ENCODE data around the gene TMEFF2. TPM values are rescaled to one million over a fixed set of nuclear protein-coding genes. Genes with fewer than 3 reads are reported as not detected.

Gene TMEFF2
- total and polyA plus RNA-seq, 2 of the 8 experiments (the other 6 are each of a cell fraction or from before 2014, with no cell fraction given) = 0.91 to 3.7 TPM

DNA sequence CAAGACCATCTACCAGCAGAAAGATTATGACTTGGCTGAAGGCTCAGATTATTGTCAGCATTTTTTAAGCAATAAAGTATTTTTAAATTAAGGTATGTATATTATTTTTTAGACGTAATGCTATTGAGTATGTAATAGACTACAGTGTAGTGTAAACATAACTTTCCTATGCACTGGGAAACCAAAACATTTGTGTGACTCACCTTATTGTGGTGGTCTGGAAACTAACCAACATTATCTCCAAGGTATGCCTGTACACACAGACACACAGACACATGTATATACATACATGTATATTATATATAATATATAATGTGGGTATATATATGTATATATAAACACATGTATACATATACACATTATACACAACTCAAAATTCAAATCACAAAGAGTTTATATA is 9.1 kb upstream of the TMEFF2 start:
- no peak for FAIRE-seq
- no peaks in the 10 kb centered on the region for H3K79me1 ChIP-seq (ENCODE audit: low read depth, low read length)
- H3K56ac ChIP-seq (replicated peaks; ENCODE audit: insufficient read length, low read depth, low read length) = no peak overlapping the region
- H3K9ac ChIP-seq (replicated peaks in 1 of 4; ENCODE audit: extremely low read depth in 1 of 4, low read depth in 3 of 4, low read length in 3 of 4) = no peak overlapping the region
- no peak overlapping the region for H3K14ac ChIP-seq (ENCODE audit: insufficient read length)
- no peaks in the 10 kb centered on the region for H4K20me1 ChIP-seq (replicated peaks in 1 of 2; ENCODE audit: control insufficient read depth in 1 of 2, insufficient read depth in 2 of 2, low read length in 2 of 2)
- H3K23ac ChIP-seq (ENCODE audit: insufficient read length) = no peak overlapping the region
- ChIA-PET POLR2A (ENCODE audit: partially characterized antibody) (no interaction called here), CTCF (ENCODE audit: partially characterized antibody) (no interaction called here)
- H2BK5ac ChIP-seq (ENCODE audit: low read depth, low read length) = no peak overlapping the region
- no peak overlapping the region for H3K4me3 ChIP-seq (ENCODE audit: extremely low read depth in 1 of 4, insufficient read depth in 2 of 4, low read depth in 3 of 4, low read length in 4 of 4)
- no peak for DNase-seq (ENCODE audit: low read depth in 1 of 2, low spot score in 2 of 2)
- peaks cover 0 to 1% (median 0%) of the 10 kb centered on the region in 4 experiments; a peak in 1 of 7 replicates for H3K27me3 ChIP-seq (replicated peaks in 1 of 4; ENCODE audit: control insufficient read depth in 3 of 4, extremely low read depth in 1 of 4, insufficient read depth in 3 of 4, low read length in 3 of 4)
- H2BK120ac ChIP-seq (replicated peaks; ENCODE audit: low read depth, low read length) = no peak overlapping the region
- H3K36me3 ChIP-seq (ENCODE audit: control insufficient read depth in 2 of 4, insufficient read depth in 4 of 4, low read length in 3 of 4) = no peaks in the 10 kb centered on the region
- H3K4me2 ChIP-seq (ENCODE audit: insufficient read depth in 1 of 2, low read depth in 2 of 2, low read length in 2 of 2) = no peak overlapping the region
- no peaks in the 10 kb centered on the region; the same call in 1 of the 2 replicates for H3K23me2 ChIP-seq (ENCODE audit: low read depth, low read length)
- H2AK5ac ChIP-seq (ENCODE audit: low read depth, low read length) = no peak overlapping the region
- H4K5ac ChIP-seq (ENCODE audit: insufficient read length, low read depth, low read length) = no peak overlapping the region
- H3K4me1 ChIP-seq (replicated peaks in 1 of 4; ENCODE audit: control insufficient read depth in 3 of 4, insufficient read depth in 4 of 4, low read length in 3 of 4) = no peaks in the 10 kb centered on the region
- no peak overlapping the region for H3K18ac ChIP-seq (ENCODE audit: extremely low read depth, low read length)
- no peak overlapping the region for H3K4ac ChIP-seq (replicated peaks; ENCODE audit: insufficient read length, low read depth, low read length)
- no peaks in the 10 kb centered on the region for H3K79me2 ChIP-seq (ENCODE audit: control insufficient read depth in 1 of 2, insufficient read depth in 2 of 2, low read length in 2 of 2)
- no peak overlapping the region for H4K8ac ChIP-seq (ENCODE audit: extremely low read depth, insufficient read depth, low read length)
- no peak overlapping the region for H4K91ac ChIP-seq (replicated peaks; ENCODE audit: insufficient read length, low read length)
- H2BK12ac ChIP-seq (ENCODE audit: low read depth, low read length) = no peak overlapping the region
- WGBS, 2 experiments (ENCODE audit: extremely low coverage in 1 of 2, insufficient coverage in 1 of 2, insufficient read length in 1 of 2, insufficient replicate concordance in 2 of 2, low coverage in 1 of 2, low lambda C conversion rate in 2 of 2, missing lambda C conversion rate in 1 of 2) = 94% methylated on average over 1 of the region's 1 CpG; no CpG with 5 or more reads in 1 of the 2 experiments
- H3K9me3 ChIP-seq (ENCODE audit: insufficient read depth in 2 of 2, low read depth in 1 of 2, low read length in 1 of 2) = no peaks in the 10 kb centered on the region
- no peak overlapping the region for H2AFZ ChIP-seq (ENCODE audit: low read length)
- no peak overlapping the region for H2BK15ac ChIP-seq (ENCODE audit: low read length)
- no peak overlapping the region for H2BK20ac ChIP-seq (ENCODE audit: low read length)
- no peak overlapping the region for H3K27ac ChIP-seq (ENCODE audit: low read depth, low read length)
- TF ChIP-seq CREB1 (IDR thresholded peaks at IDR 0.05) (no peak), RXRA (IDR thresholded peaks at IDR 0.05; ENCODE audit: insufficient read depth, low read depth, low read length) (no peak), HDAC6 (IDR thresholded peaks at IDR 0.05; ENCODE audit: low read depth, low read length) (no peak), EZH2 (IDR thresholded peaks at IDR 0.05; ENCODE audit: low read depth, low read length, severe bottlenecking) (no peak), MAFK (IDR thresholded peaks at IDR 0.05; ENCODE audit: low read depth, low read length) (no peak), RNF2 (IDR thresholded peaks at IDR 0.05; ENCODE audit: borderline replicate concordance, low read depth, low read length, missing control alignments, poor library complexity, severe bottlenecking) (no peak), TAF7 (optimal IDR thresholded peaks at IDR 0.05; ENCODE audit: borderline replicate concordance, low read depth, low read length) (no peak), FOSL1 (IDR thresholded peaks at IDR 0.05; ENCODE audit: insufficient read depth, low read depth, low read length) (no peak)
- TF ChIP-seq, protein P1, sequence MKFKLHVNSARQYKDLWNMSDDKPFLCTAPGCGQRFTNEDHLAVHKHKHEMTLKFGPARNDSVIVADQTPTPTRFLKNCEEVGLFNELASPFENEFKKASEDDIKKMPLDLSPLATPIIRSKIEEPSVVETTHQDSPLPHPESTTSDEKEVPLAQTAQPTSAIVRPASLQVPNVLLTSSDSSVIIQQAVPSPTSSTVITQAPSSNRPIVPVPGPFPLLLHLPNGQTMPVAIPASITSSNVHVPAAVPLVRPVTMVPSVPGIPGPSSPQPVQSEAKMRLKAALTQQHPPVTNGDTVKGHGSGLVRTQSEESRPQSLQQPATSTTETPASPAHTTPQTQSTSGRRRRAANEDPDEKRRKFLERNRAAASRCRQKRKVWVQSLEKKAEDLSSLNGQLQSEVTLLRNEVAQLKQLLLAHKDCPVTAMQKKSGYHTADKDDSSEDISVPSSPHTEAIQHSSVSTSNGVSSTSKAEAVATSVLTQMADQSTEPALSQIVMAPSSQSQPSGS (IDR thresholded peaks at IDR 0.05; ENCODE audit: low read length) = no peak
- TF ChIP-seq, protein P2, sequence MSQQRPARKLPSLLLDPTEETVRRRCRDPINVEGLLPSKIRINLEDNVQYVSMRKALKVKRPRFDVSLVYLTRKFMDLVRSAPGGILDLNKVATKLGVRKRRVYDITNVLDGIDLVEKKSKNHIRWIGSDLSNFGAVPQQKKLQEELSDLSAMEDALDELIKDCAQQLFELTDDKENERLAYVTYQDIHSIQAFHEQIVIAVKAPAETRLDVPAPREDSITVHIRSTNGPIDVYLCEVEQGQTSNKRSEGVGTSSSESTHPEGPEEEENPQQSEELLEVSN (IDR thresholded peaks at IDR 0.05) = no peak

Data from H1 (cell line).